K562 (cell line): ENCODE data around the gene ETV3. TPM values are rescaled to one million over a fixed set of nuclear protein-coding genes. Genes with fewer than 3 reads are reported as not detected.

Experiments used
- CREB3 ChIP-seq: fragments of 450-650 bp; conservative IDR thresholded peaks from 2 replicates; pipeline ENCODE4 v1.6.1; 2016; ENCODE audit warnings: missing genetic modification characterization, low read depth, mild to moderate bottlenecking, missing compliant biosample characterization, moderate library complexity
- ESRRA ChIP-seq: fragments of 450-650 bp; IDR thresholded peaks from 2 replicates; pipeline ENCODE4 v1.6.1; 2014; ENCODE audit warnings: low read depth, mild to moderate bottlenecking, moderate library complexity, borderline replicate concordance
- EWSR1 ChIP-seq: fragments of 450-650 bp; IDR thresholded peaks from 2 replicates; pipeline ENCODE4 v1.6.1; 2018; ENCODE audit warnings: borderline replicate concordance, mild to moderate bottlenecking, low read depth, moderate library complexity; ENCODE audit not compliant: partially characterized antibody
- GATAD2A ChIP-seq: fragments of 450-650 bp; IDR thresholded peaks from 2 replicates; pipeline ENCODE4 v1.6.1; 2017
- ILK ChIP-seq: fragments of 450-650 bp; IDR thresholded peaks from 2 replicates; pipeline ENCODE4 v1.6.1; 2016; ENCODE audit warnings: missing genetic modification characterization, low read depth, mild to moderate bottlenecking, missing compliant biosample characterization, moderate library complexity, borderline replicate concordance
- MITF ChIP-seq: IDR thresholded peaks from 2 replicates; pipeline ENCODE4 v1.6.1; 2014; ENCODE audit warnings: antibody characterized with exemption
- RNF2 ChIP-seq: sonication (generic); IDR thresholded peaks from 2 replicates; pipeline ENCODE4 v1.6.1; 2016
- SMARCA5 ChIP-seq: fragments of 450-650 bp; IDR thresholded peaks from 2 replicates; pipeline ENCODE4 v1.6.1; 2016
- STAT6 ChIP-seq: sonication (generic); formaldehyde crosslinking; IDR thresholded peaks from 2 replicates; pipeline ENCODE4 v1.8.1; 2023; ENCODE audit warnings: mild to moderate bottlenecking, missing genetic modification reagents
- TBL1XR1 ChIP-seq, 2 experiments: IDR thresholded peaks; 2 replicates each; pipeline ENCODE4 v1.6.1; 2012; ENCODE audit warnings: improper control_type of control experiment in 2 of 2, low read length in 2 of 2, mild to moderate bottlenecking in 1 of 2
- THRAP3 ChIP-seq: fragments of 450-650 bp; IDR thresholded peaks from 2 replicates; pipeline ENCODE4 v1.6.1; 2016; ENCODE audit warnings: mild to moderate bottlenecking, inconsistent platforms, borderline replicate concordance
- THRB ChIP-seq: fragments of 450-650 bp; formaldehyde crosslinking; conservative IDR thresholded peaks from 2 replicates; pipeline ENCODE4 v1.4.0; 2022; ENCODE audit warnings: mild to moderate bottlenecking, missing genetic modification characterization
- ZC3H4 ChIP-seq: sonication (generic); formaldehyde crosslinking; IDR thresholded peaks from 2 replicates; pipeline ENCODE4 v1.9.0; 2021; ENCODE audit warnings: missing genetic modification reagents, borderline replicate concordance
- ZNF507 ChIP-seq: conservative IDR thresholded peaks from 2 replicates; pipeline ENCODE4 v1.6.1; 2017; ENCODE audit warnings: missing genetic modification characterization, missing compliant biosample characterization
- ZNF707 ChIP-seq: fragments of 250-450 bp; sonication (Bioruptor Pico); conservative IDR thresholded peaks from 2 replicates; pipeline ENCODE4 v1.8.0; 2022; ENCODE audit warnings: inconsistent platforms, mild to moderate bottlenecking, moderate library complexity
- ZNF830 ChIP-seq: fragments of 250-450 bp; sonication (Bioruptor Pico); IDR thresholded peaks from 2 replicates; pipeline ENCODE4 v1.5.0; 2021; ENCODE audit warnings: mild to moderate bottlenecking
- ZSCAN29 ChIP-seq: fragments of 450-650 bp; IDR thresholded peaks from 2 replicates; pipeline ENCODE4 v1.6.1; 2017
- polyA plus RNA-seq, 8 experiments: library from polyadenylated mRNA; depleted of rRNA in 4 of 8; stranded (reverse) in 5 of 8; unstranded in 3 of 8; fragments of >200 nt; fragmentation: Nextera tagmentation in 2 of 8; fragmentation: Illumina TruSeq in 1 of 8; extraction: Ambion mirVana in 2 of 8; extraction: Trizol in 1 of 8; gene quantifications; 2 replicates each; pipeline versions ENCODE4 v1.2.1 to v1.2.3, GENCODE V29; 2011 to 2014; ENCODE audit warnings: inconsistent platforms in 1 of 8, missing spikeins in 1 of 8
- total RNA-seq, 7 experiments: library from RNA; depleted of rRNA in 6 of 7; stranded (reverse); fragments of >200 nt in 6 of 7; fragmentation: Illumina TruSeq in 2 of 7; extraction: Trizol in 2 of 7; gene quantifications; 2 replicates each; pipeline versions ENCODE4 v1.2.1 to v1.2.3, GENCODE V29; 2011 to 2021; ENCODE audit warnings: low replicate concordance in 1 of 7
- TF ChIP-seq, protein P1 (sequence below): sonication (generic); formaldehyde crosslinking; IDR thresholded peaks from 2 replicates; pipeline ENCODE4 v1.8.1; 2023; ENCODE audit warnings: mild to moderate bottlenecking, missing genetic modification reagents, moderate library complexity
- TF ChIP-seq, protein P2 (sequence below): fragments of 450-650 bp; formaldehyde crosslinking; IDR thresholded peaks from 2 replicates; pipeline ENCODE4 v1.4.0; 2022; ENCODE audit warnings: mild to moderate bottlenecking, moderate library complexity

Gene ETV3
- total and polyA plus RNA-seq, 9 of the 15 experiments (the other 6 are each of a cell fraction or from before 2014, with no cell fraction given), result 3.1 to 16.0 (median 9.0) TPM

GRCh38 chr1:157138220-157139051, at the start of gene ETV3 (continued):
- TF ChIP-seq THRAP3 (no peak), SMARCA5 (no peak), ZNF707 (CRISPR knock-in tag) (no peak), EWSR1 (no peak), ZNF830 (0 out of 2 replicates have a peak, but pooled peaks have one; percentile 25), RNF2 (peak; percentile 37; the same call in 1 of the 2 replicates), CREB3 (no peak), GATAD2A (peak; percentile 87), MITF (no peak), THRB (CRISPR knock-in tag) (no peak), STAT6 (no peak; the same call in 1 of the 2 replicates), TBL1XR1 (IDR thresholded peaks at IDR 0.05; ENCODE audit: low read length in 2 of 2) (peak in 1 of 2 experiments; percentile 28; a peak in 1 of 4 replicates), ILK (no peak), ZSCAN29 (no peak), ZC3H4 (CRISPR knock-in tag) (peak; percentile 92; the same call in 1 of the 2 replicates), ESRRA (peak; percentile 66), ZNF507 (tag) (no peak)
- TF ChIP-seq, protein P1, sequence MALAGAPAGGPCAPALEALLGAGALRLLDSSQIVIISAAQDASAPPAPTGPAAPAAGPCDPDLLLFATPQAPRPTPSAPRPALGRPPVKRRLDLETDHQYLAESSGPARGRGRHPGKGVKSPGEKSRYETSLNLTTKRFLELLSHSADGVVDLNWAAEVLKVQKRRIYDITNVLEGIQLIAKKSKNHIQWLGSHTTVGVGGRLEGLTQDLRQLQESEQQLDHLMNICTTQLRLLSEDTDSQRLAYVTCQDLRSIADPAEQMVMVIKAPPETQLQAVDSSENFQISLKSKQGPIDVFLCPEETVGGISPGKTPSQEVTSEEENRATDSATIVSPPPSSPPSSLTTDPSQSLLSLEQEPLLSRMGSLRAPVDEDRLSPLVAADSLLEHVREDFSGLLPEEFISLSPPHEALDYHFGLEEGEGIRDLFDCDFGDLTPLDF (CRISPR knock-in tag), result 0 out of 2 replicates have a peak, but pooled peaks have one; percentile 20
- TF ChIP-seq, protein P2, sequence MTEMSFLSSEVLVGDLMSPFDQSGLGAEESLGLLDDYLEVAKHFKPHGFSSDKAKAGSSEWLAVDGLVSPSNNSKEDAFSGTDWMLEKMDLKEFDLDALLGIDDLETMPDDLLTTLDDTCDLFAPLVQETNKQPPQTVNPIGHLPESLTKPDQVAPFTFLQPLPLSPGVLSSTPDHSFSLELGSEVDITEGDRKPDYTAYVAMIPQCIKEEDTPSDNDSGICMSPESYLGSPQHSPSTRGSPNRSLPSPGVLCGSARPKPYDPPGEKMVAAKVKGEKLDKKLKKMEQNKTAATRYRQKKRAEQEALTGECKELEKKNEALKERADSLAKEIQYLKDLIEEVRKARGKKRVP (CRISPR knock-in tag), result no peak
